Endothelial cell of umbilical vein (primary cell): ENCODE data around the gene MAEA. TPM values are rescaled to one million over a fixed set of nuclear protein-coding genes. Genes with fewer than 3 reads are reported as not detected.
A peak's percentile ranks its signal among the peaks of the same experiment; 100 is the strongest.

ENCODE experiments used
- Bru-seq: library from RNA; stranded (reverse); fragments of 400-500 nt; gene quantifications from one replicate; lab custom pipeline; 2021; lab: Mats Ljungman, UMichigan
- BruChase-seq, 2 experiments: library from RNA; stranded (reverse); fragments of 400-500 nt; gene quantifications; one replicate each; lab custom pipeline; 2021; lab: Mats Ljungman, UMichigan
- BruUV-seq: library from RNA; stranded (reverse); fragments of 400-500 nt; replicated peaks from 2 replicates; lab custom pipeline; 2021; lab: Mats Ljungman, UMichigan
- CTCF ChIA-PET: fragments of 300-600, 350-600 bp; sonication (Branson Sonifier 250); formaldehyde crosslinking; loops from one replicate; lab custom pipeline; 2021; ENCODE audit warnings: antibody characterized with exemption, inconsistent platforms; lab: Charles Lee
- POLR2A ChIA-PET: fragments of 300-600, 350-600 bp; sonication (Branson Sonifier 250); formaldehyde crosslinking; loops from one replicate; lab custom pipeline; 2021; ENCODE audit warnings: antibody characterized with exemption, inconsistent platforms; lab: Charles Lee
- DNase-seq: peaks from one replicate; pipeline ENCODE4 v3.0.0-alpha.2; 2011; ENCODE audit warnings: low read depth, low spot score
- FAIRE-seq: peaks from 2 replicates; lab custom pipeline; 2011; peaks lifted over from hg19 to GRCh38; lab: Jason Lieb, UNC
- H2AFZ ChIP-seq: 2 replicates; pipeline ENCODE4 v1.6.0; 2012; ENCODE audit warnings: low read depth, low read length, control low read depth, inconsistent platforms
- H3K27ac ChIP-seq: 2 replicates; pipeline ENCODE4 v1.5.1; 2011; ENCODE audit warnings: low read depth, mild to moderate bottlenecking, control low read depth, low read length, moderate library complexity; ENCODE audit not compliant: insufficient read depth
- H3K27me3 ChIP-seq, 2 experiments: 2 replicates each; pipeline versions ENCODE4 v1.6.0 to v1.6.1; 2011; ENCODE audit warnings: low read length in 2 of 2, mixed read lengths in 1 of 2; ENCODE audit not compliant: control insufficient read depth in 2 of 2, insufficient read depth in 2 of 2
- H3K36me3 ChIP-seq, 2 experiments: 2 replicates in 1 of 2; 3 replicates in 1 of 2; pipeline ENCODE4 v1.5.1; 2011; ENCODE audit warnings: low read length in 2 of 2, mild to moderate bottlenecking in 1 of 2, moderate library complexity in 1 of 2; ENCODE audit not compliant: control insufficient read depth in 2 of 2, insufficient read depth in 2 of 2; ENCODE audit errors: extremely low read depth in 1 of 2
- H3K4me1 ChIP-seq: 3 replicates; pipeline ENCODE4 v1.5.1; 2011; ENCODE audit warnings: mild to moderate bottlenecking, low read length; ENCODE audit not compliant: control insufficient read depth, insufficient read depth; ENCODE audit errors: extremely low read depth
- H3K4me2 ChIP-seq: 2 replicates; pipeline ENCODE4 v1.6.1; 2011; ENCODE audit warnings: low read length, control low read depth, mixed read lengths; ENCODE audit not compliant: insufficient read depth
- H3K4me3 ChIP-seq, 3 experiments: fragments of 200-600 bp in 1 of 3; sonication (generic), shearing (Covaris generic) in 1 of 3; replicated peaks in 1 of 3; 2 replicates each; pipeline ENCODE4 v1.5.1; 2011 to 2016; ENCODE audit warnings: control low read depth in 3 of 3, low read length in 3 of 3, mild to moderate bottlenecking in 2 of 3, inconsistent platforms in 1 of 3, low read depth in 1 of 3, moderate library complexity in 1 of 3; ENCODE audit not compliant: insufficient read depth in 1 of 3
- H3K79me2 ChIP-seq: 2 replicates; pipeline ENCODE4 v1.6.0; 2012; ENCODE audit warnings: low read length, inconsistent platforms; ENCODE audit not compliant: control insufficient read depth, insufficient read depth
- H3K9ac ChIP-seq: replicated peaks from 2 replicates; pipeline ENCODE3; 2011; ENCODE audit warnings: low read length, control low read depth; ENCODE audit not compliant: insufficient read depth; ENCODE audit errors: extremely low read depth
- H3K9me1 ChIP-seq: replicated peaks from 3 replicates; pipeline ENCODE4 v1.6.0; 2011; ENCODE audit warnings: mild to moderate bottlenecking, low read length; ENCODE audit not compliant: control insufficient read depth, insufficient read depth; ENCODE audit errors: extremely low read depth
- H3K9me3 ChIP-seq: replicated peaks from 2 replicates; pipeline ENCODE4 v1.5.1; 2012; ENCODE audit warnings: low read length, inconsistent platforms; ENCODE audit not compliant: control insufficient read depth, insufficient read depth
- H4K20me1 ChIP-seq: replicated peaks from 2 replicates; pipeline ENCODE3; 2011; ENCODE audit warnings: mild to moderate bottlenecking, low read length; ENCODE audit not compliant: control insufficient read depth, insufficient read depth; ENCODE audit errors: extremely low read depth
- EZH2 ChIP-seq: IDR thresholded peaks from 2 replicates; pipeline ENCODE4 v1.6.1; 2012; ENCODE audit warnings: borderline replicate concordance, low read depth, mild to moderate bottlenecking, moderate library complexity, low read length, inconsistent platforms; ENCODE audit not compliant: severe bottlenecking
- FOS ChIP-seq: IDR thresholded peaks from 2 replicates; pipeline ENCODE4 v1.6.1; 2011; ENCODE audit warnings: mild to moderate bottlenecking, low read length, moderate library complexity, borderline replicate concordance; ENCODE audit not compliant: insufficient read depth
- GATA2 ChIP-seq: IDR thresholded peaks from 2 replicates; pipeline ENCODE4 v1.7.0; 2011; ENCODE audit warnings: low read depth, mild to moderate bottlenecking, moderate library complexity, mixed read lengths, low read length; ENCODE audit not compliant: insufficient read length, insufficient read depth
- JUN ChIP-seq: IDR thresholded peaks from 2 replicates; pipeline ENCODE4 v1.6.1; 2011; ENCODE audit warnings: borderline replicate concordance, low read depth; ENCODE audit not compliant: insufficient read length, insufficient read depth
- MYC ChIP-seq: IDR thresholded peaks from one replicate; pipeline ENCODE4 v1.6.1; 2011; ENCODE audit warnings: mild to moderate bottlenecking, low read depth, low read length
- POLR2A ChIP-seq: IDR thresholded peaks from 2 replicates; pipeline ENCODE4 v1.6.1; 2012; ENCODE audit warnings: low read depth, mild to moderate bottlenecking, control low read depth, low read length
- POLR2AphosphoS5 ChIP-seq: IDR thresholded peaks from 2 replicates; pipeline ENCODE4 v1.6.1; 2012; ENCODE audit warnings: low read depth, mild to moderate bottlenecking, control low read depth, low read length, moderate library complexity; ENCODE audit not compliant: insufficient read depth
- dilution Hi-C: fragments of 300-500 bp; cut with MboI; formaldehyde crosslinking; loops from one replicate; pipeline ENCODE4 v1.15.0; 2019; ENCODE audit warnings: low sequenced_read_pairs; ENCODE audit not compliant: extremely low pct_ligation_motif_present
- intact Hi-C: fragments of 100-400 bp; cut with micrococcal nuclease; formaldehyde crosslinking; loops from one replicate; pipeline ENCODE4 v1.10.0; 2022
- long read RNA-seq: library from polyadenylated mRNA; stranded (forward); transcript quantifications from one replicate; pipeline ENCODE4 v2.0.0, GENCODE V29; 2021
- polyA minus RNA-seq, 3 experiments: library from RNA; depleted of rRNA, polyadenylated mRNA; stranded (reverse); fragments of >200 nt; gene quantifications; 1 replicate in 1 of 3; 2 replicates in 2 of 3; pipeline ENCODE4 v1.2.3, GENCODE V29; 2011
- polyA plus RNA-seq, 4 experiments: library from polyadenylated mRNA; depleted of rRNA in 3 of 4; stranded (reverse) in 3 of 4; unstranded in 1 of 4; fragments of >200 nt; gene quantifications; 2 replicates each; pipeline versions ENCODE4 v1.2.1 to v1.2.3, GENCODE V29; 2011 to 2012; ENCODE audit warnings: missing spikeins in 1 of 4
- total RNA-seq: library from RNA; stranded (reverse); gene quantifications from 2 replicates; pipeline ENCODE4 v1.2.3, GENCODE V29; 2021
- TF ChIP-seq, protein P1 (sequence below), 2 donors: IDR thresholded peaks; 1 replicate in 1 of 2; 2 replicates in 1 of 2; pipeline ENCODE4 v1.5.1; 2011; ENCODE audit warnings: low read length in 2 of 2, mild to moderate bottlenecking in 2 of 2, moderate library complexity in 2 of 2, control low read depth in 1 of 2, inconsistent platforms in 1 of 2, low read depth in 1 of 2; ENCODE audit not compliant: insufficient read depth in 1 of 2; ENCODE audit errors: extremely low read depth in 1 of 2
- TF ChIP-seq, protein P2 (sequence below): IDR thresholded peaks from 2 replicates; pipeline ENCODE4 v1.6.1; 2011; ENCODE audit not compliant: insufficient read depth, insufficient read length

The MAEA gene
- total RNA-seq: 66.0 and 66.6 TPM in 2 replicates
- polyA plus RNA-seq: 108 and 116 TPM in 2 replicates
- polyA plus RNA-seq (2011; cell fraction: cytosol; rRNA removed): 76.2 and 86.7 TPM in 2 replicates
- polyA plus RNA-seq (2011; cell fraction: nucleus; rRNA removed): 147 and 154 TPM in 2 replicates
- 44.7 and 52.0 TPM in 2 replicates for polyA plus RNA-seq (2012)
- polyA minus RNA-seq: 59.6 and 76.9 TPM in 2 replicates
- 33.8 TPM for polyA minus RNA-seq (2011; cell fraction: cytosol; rRNA and poly(A)+ RNA removed)
- polyA minus RNA-seq (2011; cell fraction: nucleus; rRNA and poly(A)+ RNA removed): 40.5 and 65.3 TPM in 2 replicates
- Bru-seq, nascent RNA: percentile 63 among the genes with signal in this experiment
- BruChase-seq, experiment 1, labeled RNA remaining after a 6-hour chase: percentile 74 among the genes with signal in this experiment
- percentile 67 among the genes with signal in this experiment for BruChase-seq, experiment 2, labeled RNA remaining after a 2-hour chase
- long read RNA-seq, transcript MAEA-202 (9 exons, 2,222 nt): major isoform, 294 of 353 reads
- long read RNA-seq, transcript MAEA-204 (4 exons, 2,069 nt): minor isoform, 5 of 353 reads
- long read RNA-seq, transcript MAEA-201 (8 exons, 2,058 nt): minor isoform, 6 of 353 reads
- long read RNA-seq, partial matches to known transcripts: 13 of 353 reads
- long read RNA-seq, other reads (novel, unspliced or antisense): 31 of 353 reads

DNA sequence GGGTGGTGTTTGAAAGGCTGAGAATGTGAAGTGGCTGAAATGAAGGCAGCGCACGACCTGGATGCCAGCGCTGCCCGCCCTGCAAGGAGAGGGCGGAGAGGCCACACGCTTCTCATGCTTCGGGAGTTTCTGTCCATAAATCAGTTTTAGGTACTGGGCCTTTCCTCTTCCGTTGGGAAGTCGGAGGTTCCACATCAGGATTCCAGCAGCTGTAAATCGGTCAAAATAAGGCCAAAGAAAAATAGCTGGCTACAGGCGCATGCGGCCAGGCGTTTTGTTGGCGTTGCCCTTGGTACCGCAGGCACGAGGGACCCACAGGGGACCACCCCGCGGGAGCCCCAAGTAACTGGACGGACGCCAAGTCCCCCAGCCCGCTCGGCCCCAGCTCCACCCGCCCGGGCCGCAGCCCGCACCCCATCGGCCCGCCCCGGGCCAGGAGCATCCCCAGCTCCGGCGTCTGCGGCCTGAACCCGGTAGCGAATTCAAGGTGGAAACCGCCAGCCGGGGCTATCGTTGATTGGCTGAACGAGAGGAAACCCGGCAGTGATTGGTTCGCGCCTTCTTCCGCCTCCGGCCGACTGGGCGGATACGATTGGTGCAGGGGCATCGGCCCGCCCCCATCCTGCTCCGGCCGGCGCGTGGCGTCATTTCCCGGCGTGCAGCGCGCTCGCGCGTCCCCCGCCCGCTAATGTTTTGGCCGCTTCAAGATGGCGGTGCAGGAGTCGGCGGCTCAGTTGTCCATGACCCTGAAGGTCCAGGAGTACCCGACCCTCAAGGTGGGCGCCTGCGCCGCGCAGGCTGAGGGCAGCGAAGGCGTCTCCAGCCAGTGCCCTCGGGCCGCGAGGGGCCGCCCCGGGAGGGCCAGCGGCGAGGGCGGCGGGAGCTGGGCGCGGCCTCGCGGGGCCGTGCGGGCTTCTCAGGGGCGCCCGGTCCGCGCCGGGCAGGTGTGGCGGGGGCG, at the start of gene MAEA:
Gene MAEA (plus strand): TSS at position 685 of the 958 bp plus-strand sequence. CDS start 23 bp downstream, at position 708.
- DNase-seq (peak; percentile 98), FAIRE-seq (peak; percentile 99)
- TSS peak; percentile 93 for BruUV-seq
- dilution Hi-C loops: no loop called here
- H2AFZ ChIP-seq: peak within 1 kb of the TSS; percentile 83
- intact Hi-C loops: loop anchor here (1.0 kb wide), 3 partner anchors 20 to 122 kb away; partner anchors contain the start of gene UVSSA
- peak within 1 kb of the TSS; percentile 67 for H3K27ac ChIP-seq
- peak; percentile 95 for TF ChIP-seq POLR2AphosphoS5
- no peak for TF ChIP-seq FOS
- TF ChIP-seq GATA2: no peak
- TF ChIP-seq EZH2: no peak
- no peak for TF ChIP-seq MYC
- TF ChIP-seq POLR2A: peak; percentile 96
- TF ChIP-seq, protein P1, sequence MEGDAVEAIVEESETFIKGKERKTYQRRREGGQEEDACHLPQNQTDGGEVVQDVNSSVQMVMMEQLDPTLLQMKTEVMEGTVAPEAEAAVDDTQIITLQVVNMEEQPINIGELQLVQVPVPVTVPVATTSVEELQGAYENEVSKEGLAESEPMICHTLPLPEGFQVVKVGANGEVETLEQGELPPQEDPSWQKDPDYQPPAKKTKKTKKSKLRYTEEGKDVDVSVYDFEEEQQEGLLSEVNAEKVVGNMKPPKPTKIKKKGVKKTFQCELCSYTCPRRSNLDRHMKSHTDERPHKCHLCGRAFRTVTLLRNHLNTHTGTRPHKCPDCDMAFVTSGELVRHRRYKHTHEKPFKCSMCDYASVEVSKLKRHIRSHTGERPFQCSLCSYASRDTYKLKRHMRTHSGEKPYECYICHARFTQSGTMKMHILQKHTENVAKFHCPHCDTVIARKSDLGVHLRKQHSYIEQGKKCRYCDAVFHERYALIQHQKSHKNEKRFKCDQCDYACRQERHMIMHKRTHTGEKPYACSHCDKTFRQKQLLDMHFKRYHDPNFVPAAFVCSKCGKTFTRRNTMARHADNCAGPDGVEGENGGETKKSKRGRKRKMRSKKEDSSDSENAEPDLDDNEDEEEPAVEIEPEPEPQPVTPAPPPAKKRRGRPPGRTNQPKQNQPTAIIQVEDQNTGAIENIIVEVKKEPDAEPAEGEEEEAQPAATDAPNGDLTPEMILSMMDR (IDR thresholded peaks at IDR 0.05; ENCODE audit: extremely low read depth in 1 of 2, insufficient read depth in 1 of 2, low read depth in 1 of 2, low read length in 2 of 2): no peak
- TF ChIP-seq JUN: no peak
- TF ChIP-seq, protein P2, sequence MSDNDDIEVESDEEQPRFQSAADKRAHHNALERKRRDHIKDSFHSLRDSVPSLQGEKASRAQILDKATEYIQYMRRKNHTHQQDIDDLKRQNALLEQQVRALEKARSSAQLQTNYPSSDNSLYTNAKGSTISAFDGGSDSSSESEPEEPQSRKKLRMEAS: peak; percentile 38
- H3K4me3 ChIP-seq: peak within 1 kb of the TSS; percentile 84 to 87 (median 86)
- no peaks in the 10 kb centered on the region for H4K20me1 ChIP-seq
- H3K9ac ChIP-seq: peak within 1 kb of the TSS; percentile 88
- H3K36me3 ChIP-seq: peaks cover 0 to 3% of the 10 kb centered on the region in 2 experiments
- H3K9me1 ChIP-seq: no peaks in the 10 kb centered on the region
- peaks cover 16% of the 10 kb centered on the region for H3K4me1 ChIP-seq
- ChIA-PET POLR2A (interaction anchor here (0.5 to 0.8 kb wide), 2 partner anchors 41 to 92 kb away, joined by 3 read pairs; partner anchors contain the start of gene CTBP1), CTCF (interaction anchor here (0.6 to 1.3 kb wide), 5 partner anchors 10 to 57 kb away, joined by 3 to 10 read pairs (median 3); partner anchors contain the start of gene UVSSA)
- H3K9me3 ChIP-seq: no peaks in the 10 kb centered on the region
- H3K4me2 ChIP-seq: peak within 1 kb of the TSS; percentile 58
- H3K79me2 ChIP-seq: peaks cover 47% of the 10 kb centered on the region
- no peaks in the 10 kb centered on the region for H3K27me3 ChIP-seq
